IgD-negative memory B cell (primary cell): ENCODE results near the gene ZFP57. TPM values are rescaled to one million over a fixed set of nuclear protein-coding genes. Genes with fewer than 3 reads are reported as not detected.

Source experiments
- H3K27ac Mint-ChIP-seq, 3 donors: one replicate each; pipeline ENCODE4 v1.8.0; 2020 to 2022; ENCODE audit warnings: mild to moderate bottlenecking in 3 of 3, mixed read lengths in 3 of 3, moderate library complexity in 1 of 3
- H3K27me3 Mint-ChIP-seq: one replicate; pipeline ENCODE4 v1.8.0; 2021; ENCODE audit warnings: mixed read lengths
- H3K36me3 Mint-ChIP-seq: one replicate; pipeline ENCODE4 v1.8.0; 2020; ENCODE audit warnings: mild to moderate bottlenecking, mixed read lengths
- H3K4me1 Mint-ChIP-seq, 3 donors: one replicate each; pipeline ENCODE4 v1.8.0; 2020 to 2022; ENCODE audit warnings: mixed read lengths in 3 of 3, mild to moderate bottlenecking in 1 of 3
- H3K4me3 Mint-ChIP-seq, 4 donors: one replicate each; pipeline ENCODE4 v1.8.0; 2020 to 2022; ENCODE audit warnings: mild to moderate bottlenecking in 4 of 4, mixed read lengths in 4 of 4, moderate library complexity in 3 of 4
- H3K9me3 Mint-ChIP-seq, 3 donors: one replicate each; pipeline ENCODE4 v1.8.0; 2020 to 2021; ENCODE audit warnings: mixed read lengths in 3 of 3, mild to moderate bottlenecking in 1 of 3
- polyA plus RNA-seq: library from polyadenylated mRNA; unstranded; fragments of 300-500 nt; fragmentation: Illumina TruSeq; gene quantifications from one replicate; pipeline ENCODE4 v1.2.3, GENCODE V29; 2021

The ZFP57 gene
- polyA plus RNA-seq, 1 donor from 2014 or later, result 1.3 TPM

- H3K4me3 Mint-ChIP-seq, result peak overlapping the region in 2 of 4 donors; percentile 20 to 82
- peak overlapping the region in 2 of 3 donors; percentile 17 to 80 for H3K27ac Mint-ChIP-seq
Observed at GRCh38 chr6:29651413-29652197, 29.3 kb downstream of the ZFP57 start.

GRCh38 chr6:29649701-29650673, 31.0 kb downstream of the ZFP57 start:
- Mint-ChIP-seq H3K4me1 (peaks cover 8 to 11% (median 10%) of the 10 kb centered on the region in 3 donors), H3K36me3 (no peaks in the 10 kb centered on the region), H3K4me3 (peak overlapping the region; percentile 87 to 99 (median 99)), H3K27ac (peak overlapping the region; percentile 90 to 100 (median 99)), H3K9me3 (no peaks in the 10 kb centered on the region), H3K27me3 (peaks cover 2% of the 10 kb centered on the region)

More at GRCh38 chr6:29651413-29652197, 29.3 kb downstream of the ZFP57 start:
- H3K4me1 Mint-ChIP-seq, result peaks cover 8 to 11% (median 10%) of the 10 kb centered on the region in 3 donors
- H3K36me3 Mint-ChIP-seq, result no peaks in the 10 kb centered on the region
- peaks cover 5% of the 10 kb centered on the region for H3K27me3 Mint-ChIP-seq
- H3K9me3 Mint-ChIP-seq, result no peaks in the 10 kb centered on the region

- Mint-ChIP-seq H3K9me3 (no peaks in the 10 kb centered on the region), H3K27me3 (no peaks in the 10 kb centered on the region), H3K4me1 (peaks cover 8 to 11% (median 10%) of the 10 kb centered on the region in 3 donors), H3K4me3 (peak overlapping the region in 1 of 4 donors; percentile 3), H3K36me3 (no peaks in the 10 kb centered on the region), H3K27ac (peak overlapping the region in 1 of 3 donors; percentile 9)
Observed at GRCh38 chr6:29647927-29648642, 32.9 kb downstream of the ZFP57 start.

- Mint-ChIP-seq H3K4me1 (peaks cover 12 to 21% (median 13%) of the 10 kb centered on the region in 3 donors), H3K4me3 (peak overlapping the region in 3 of 4 donors; percentile 22 to 69 (median 44))
Observed at GRCh38 chr6:29641430-29642148, 39.4 kb downstream of the ZFP57 start.

GRCh38 chr6:29637247-29637646, 43.7 kb downstream of the ZFP57 start:
- H3K27ac Mint-ChIP-seq, result no peak overlapping the region
- peaks cover 27 to 34% (median 28%) of the 10 kb centered on the region in 3 donors for H3K4me1 Mint-ChIP-seq
- H3K9me3 Mint-ChIP-seq, result no peaks in the 10 kb centered on the region
- no peaks in the 10 kb centered on the region for H3K36me3 Mint-ChIP-seq
- peak overlapping the region in 1 of 4 donors; percentile 53 for H3K4me3 Mint-ChIP-seq
- H3K27me3 Mint-ChIP-seq, result peaks cover 2% of the 10 kb centered on the region

More at GRCh38 chr6:29641430-29642148, 39.4 kb downstream of the ZFP57 start:
- Mint-ChIP-seq H3K36me3 (no peaks in the 10 kb centered on the region), H3K27ac (peak overlapping the region; percentile 9 to 89 (median 54)), H3K27me3 (peaks cover 2% of the 10 kb centered on the region), H3K9me3 (no peaks in the 10 kb centered on the region)

- Mint-ChIP-seq H3K9me3 (no peaks in the 10 kb centered on the region), H3K4me1 (peaks cover 30 to 44% (median 35%) of the 10 kb centered on the region in 3 donors), H3K36me3 (peaks cover 1% of the 10 kb centered on the region), H3K27me3 (peaks cover 1% of the 10 kb centered on the region), H3K4me3 (peak overlapping the region; percentile 89 to 96 (median 94)), H3K27ac (peak overlapping the region; percentile 25 to 96 (median 86))
Observed at GRCh38 chr6:29633534-29633905, 47.4 kb downstream of the ZFP57 start.

- Mint-ChIP-seq H3K4me1 (peaks cover 32 to 46% (median 35%) of the 10 kb centered on the region in 3 donors), H3K36me3 (peaks cover 1% of the 10 kb centered on the region), H3K27me3 (peaks cover 3% of the 10 kb centered on the region), H3K9me3 (no peaks in the 10 kb centered on the region), H3K27ac (peak within 1 kb of the TSS; percentile 39 to 96 (median 86)), H3K4me3 (peak within 1 kb of the TSS; percentile 90 to 96 (median 94))
Observed at GRCh38 chr6:29632789-29633533, 48.0 kb downstream of the ZFP57 start, which contains the start of gene GABBR1. TSS of gene GABBR1 (minus strand) at chr6:29633183. CDS start at chr6:29632385, 798 bp downstream.

- H3K27ac Mint-ChIP-seq, result peak overlapping the region in 2 of 3 donors; percentile 4 to 39
- peaks cover 30 to 45% (median 31%) of the 10 kb centered on the region in 3 donors for H3K4me1 Mint-ChIP-seq
- no peaks in the 10 kb centered on the region for H3K9me3 Mint-ChIP-seq
- H3K36me3 Mint-ChIP-seq, result peaks cover 1% of the 10 kb centered on the region
- peaks cover 3% of the 10 kb centered on the region for H3K27me3 Mint-ChIP-seq
- peak overlapping the region; percentile 81 to 96 (median 93) for H3K4me3 Mint-ChIP-seq
Observed at GRCh38 chr6:29631860-29632731, 48.9 kb downstream of the ZFP57 start.

- Mint-ChIP-seq H3K36me3 (peaks cover 1% of the 10 kb centered on the region), H3K4me1 (peaks cover 27 to 43% (median 32%) of the 10 kb centered on the region in 3 donors), H3K27me3 (peaks cover 3% of the 10 kb centered on the region), H3K27ac (peak overlapping the region in 2 of 3 donors; percentile 39 to 44), H3K4me3 (peak overlapping the region; percentile 45 to 96 (median 66)), H3K9me3 (no peaks in the 10 kb centered on the region)
Observed at GRCh38 chr6:29631209-29631810, 49.6 kb downstream of the ZFP57 start.

- Mint-ChIP-seq H3K4me3 (peak overlapping the region; percentile 28 to 81 (median 77)), H3K27ac (peak overlapping the region in 1 of 3 donors; percentile 39), H3K9me3 (no peaks in the 10 kb centered on the region), H3K4me1 (peaks cover 27 to 40% (median 28%) of the 10 kb centered on the region in 3 donors), H3K36me3 (peaks cover 1% of the 10 kb centered on the region), H3K27me3 (peaks cover 3% of the 10 kb centered on the region)
Observed at GRCh38 chr6:29630315-29630714, 50.6 kb downstream of the ZFP57 start.

- Mint-ChIP-seq H3K27me3 (peaks cover 3% of the 10 kb centered on the region), H3K4me3 (peak overlapping the region in 3 of 4 donors; percentile 81 to 96 (median 82)), H3K36me3 (peaks cover 1% of the 10 kb centered on the region), H3K9me3 (no peaks in the 10 kb centered on the region), H3K27ac (no peak overlapping the region), H3K4me1 (peaks cover 26 to 39% (median 27%) of the 10 kb centered on the region in 3 donors)
Observed at GRCh38 chr6:29629571-29629970, 51.4 kb downstream of the ZFP57 start.
